GM19467 (cell line): ENCODE results near the gene TAMALIN.

Experiments used
- ATAC-seq: cut with Tn5 transposase; IDR thresholded peaks from one replicate; pipeline ENCODE4 v1.9.1; 2021; ENCODE audit warnings: mild to moderate bottlenecking, moderate library complexity; ENCODE audit not compliant: unreplicated experiment

TAMALIN gene

GRCh38 chr12:51980809-51981127 lies 26.0 kb upstream of the TAMALIN start:
- ATAC-seq, result no peak

- no peak for ATAC-seq
These were observed 22.1 kb upstream of the TAMALIN start for GRCh38 chr12:51984657-51985056.

- ATAC-seq, result no peak
These were observed 21.5 kb upstream of the TAMALIN start for GRCh38 chr12:51985154-51985835.

- no peak for ATAC-seq
These were observed 19.9 kb upstream of the TAMALIN start for GRCh38 chr12:51986834-51987233.

GRCh38 chr12:51992246-51992645 lies 14.5 kb upstream of the TAMALIN start:
- ATAC-seq, result no peak

GRCh38 chr12:51994539-51994820 lies 12.3 kb upstream of the TAMALIN start:
- no peak for ATAC-seq

GRCh38 chr12:51994959-51995358 lies 11.8 kb upstream of the TAMALIN start:
- ATAC-seq, result no peak

- no peak for ATAC-seq
These were observed 9.6 kb upstream of the TAMALIN start for GRCh38 chr12:51997136-51997535.

- no peak for ATAC-seq
These were observed 3.7 kb upstream of the TAMALIN start for GRCh38 chr12:52003016-52003550.

- no peak for ATAC-seq
These were observed 3.2 kb upstream of the TAMALIN start for GRCh38 chr12:52003591-52003990.

GRCh38 chr12:52004042-52004648 lies 2.6 kb upstream of the TAMALIN start:
- ATAC-seq, result no peak

- no peak for ATAC-seq
These were observed 1.4 kb upstream of the TAMALIN start for GRCh38 chr12:52005218-52005902.

- peak; percentile 61 for ATAC-seq
These were observed 643 bp upstream of the TAMALIN start for GRCh38 chr12:52005903-52006703.

GRCh38 chr12:52007158-52007921 lies 594 bp downstream of the TAMALIN start:
- no peak for ATAC-seq

GRCh38 chr12:52007982-52008510 lies 1.3 kb downstream of the TAMALIN start:
- no peak for ATAC-seq

GRCh38 chr12:52009081-52009751 lies 2.5 kb downstream of the TAMALIN start:
- ATAC-seq, result no peak

- ATAC-seq, result no peak
These were observed 3.4 kb downstream of the TAMALIN start for GRCh38 chr12:52010152-52010622.

- no peak for ATAC-seq
These were observed 4.2 kb downstream of the TAMALIN start for GRCh38 chr12:52010692-52011601.
